HEK293 (cell line): ENCODE data around the gene PIP5K1B.

Source experiments
- CTCF ChIA-PET: fragments of 350-600 bp; formaldehyde crosslinking; extraction: SDS; loops from one replicate; lab custom pipeline; 2021; ENCODE audit warnings: antibody characterized with exemption; lab: Yijun Ruan, JAX
- POLR2A ChIA-PET: fragments of 300-600 bp; formaldehyde crosslinking; extraction: SDS; loops from one replicate; lab custom pipeline; 2020; ENCODE audit warnings: antibody characterized with exemption, inconsistent platforms; lab: Yijun Ruan, JAX
- H3K27ac ChIP-seq: fragments of 200-500 bp; sonication (Bioruptor generic); 2 replicates; pipeline ENCODE4 v1.5.1; 2014; ENCODE audit warnings: low read depth, low read length, control low read depth, inconsistent platforms; ENCODE audit errors: extremely low read depth
- H3K36me3 ChIP-seq, 2 experiments: fragments of 200-500 bp in 1 of 2; sonication (Bioruptor generic) in 1 of 2; 1 replicate in 1 of 2; 2 replicates in 1 of 2; pipeline ENCODE4 v1.5.1; 2014 to 2017; ENCODE audit warnings: inconsistent platforms in 2 of 2, low read length in 2 of 2; ENCODE audit not compliant: control insufficient read depth in 2 of 2, insufficient read depth in 1 of 2
- H3K4me1 ChIP-seq: fragments of 200-500 bp; sonication (Bioruptor generic); 2 replicates; pipeline ENCODE4 v1.5.1; 2014; ENCODE audit warnings: mild to moderate bottlenecking, low read length, inconsistent platforms; ENCODE audit not compliant: control insufficient read depth, insufficient read depth
- H3K4me3 ChIP-seq: 2 replicates; pipeline ENCODE4 v1.5.1; 2011; ENCODE audit warnings: low read depth, mild to moderate bottlenecking, control low read depth, low read length, moderate library complexity
- H3K9me3 ChIP-seq: fragments of 200-500 bp; sonication (Bioruptor generic); 2 replicates; pipeline ENCODE4 v1.5.1; 2014; ENCODE audit warnings: low read depth, low read length, inconsistent platforms; ENCODE audit not compliant: control insufficient read depth, insufficient read depth
- CTCF ChIP-seq: fragments of 450-650 bp; formaldehyde crosslinking; IDR thresholded peaks from 2 replicates; pipeline ENCODE4 v1.5.1; 2016; ENCODE audit warnings: missing biosample characterization, missing genetic modification characterization
- FEZF1 ChIP-seq: fragments of 450-650 bp; formaldehyde crosslinking; IDR thresholded peaks from 2 replicates; pipeline ENCODE4 v1.5.1; 2016; ENCODE audit warnings: missing biosample characterization, missing genetic modification characterization
- OVOL3 ChIP-seq: fragments of 450-650 bp; formaldehyde crosslinking; IDR thresholded peaks from 2 replicates; pipeline ENCODE4 v1.5.1; 2016; ENCODE audit warnings: missing biosample characterization, missing genetic modification characterization
- PRDM4 ChIP-seq: fragments of 450-650 bp; formaldehyde crosslinking; IDR thresholded peaks from 2 replicates; pipeline ENCODE4 v1.5.1; 2017; ENCODE audit warnings: missing biosample characterization, missing genetic modification characterization
- ZEB2 ChIP-seq: fragments of 450-650 bp; formaldehyde crosslinking; IDR thresholded peaks from 2 replicates; pipeline ENCODE4 v1.5.1; 2016; ENCODE audit warnings: missing biosample characterization, missing genetic modification characterization
- ZIC2 ChIP-seq: fragments of 450-650 bp; formaldehyde crosslinking; IDR thresholded peaks from 2 replicates; pipeline ENCODE4 v1.5.1; 2016; ENCODE audit warnings: missing biosample characterization, missing genetic modification characterization
- ZNF202 ChIP-seq: fragments of 450-650 bp; formaldehyde crosslinking; IDR thresholded peaks from 2 replicates; pipeline ENCODE4 v1.5.1; 2016; ENCODE audit warnings: missing biosample characterization, missing genetic modification characterization, borderline replicate concordance
- ZNF24 ChIP-seq: fragments of 450-650 bp; formaldehyde crosslinking; IDR thresholded peaks from 2 replicates; pipeline ENCODE4 v1.5.1; 2016; ENCODE audit warnings: missing biosample characterization, missing genetic modification characterization
- ZNF266 ChIP-seq: fragments of 450-650 bp; formaldehyde crosslinking; IDR thresholded peaks from 2 replicates; pipeline ENCODE4 v1.5.1; 2016; ENCODE audit warnings: missing biosample characterization, missing genetic modification characterization, low read depth
- ZNF48 ChIP-seq: fragments of 450-650 bp; formaldehyde crosslinking; IDR thresholded peaks from 2 replicates; pipeline ENCODE4 v1.5.1; 2016; ENCODE audit warnings: missing biosample characterization, missing genetic modification characterization
- ZNF560 ChIP-seq: fragments of 450-650 bp; formaldehyde crosslinking; IDR thresholded peaks from 2 replicates; pipeline ENCODE4 v1.5.1; 2017; ENCODE audit warnings: missing biosample characterization, missing genetic modification characterization, borderline replicate concordance
- ZNF645 ChIP-seq: fragments of 450-650 bp; formaldehyde crosslinking; IDR thresholded peaks from 2 replicates; pipeline ENCODE4; 2016; ENCODE audit warnings: missing biosample characterization, missing genetic modification characterization
- ZNF658 ChIP-seq: fragments of 450-650 bp; formaldehyde crosslinking; IDR thresholded peaks from 2 replicates; pipeline ENCODE4; 2016; ENCODE audit warnings: missing biosample characterization, missing genetic modification characterization
- ZNF792 ChIP-seq: fragments of 450-650 bp; formaldehyde crosslinking; IDR thresholded peaks from 2 replicates; pipeline ENCODE4 v1.5.1; 2016; ENCODE audit warnings: missing biosample characterization, missing genetic modification characterization
- ZNF837 ChIP-seq: fragments of 450-650 bp; formaldehyde crosslinking; IDR thresholded peaks from 2 replicates; pipeline ENCODE4 v1.5.1; 2016; ENCODE audit warnings: missing biosample characterization, missing genetic modification characterization
- ZSCAN30 ChIP-seq: fragments of 450-650 bp; IDR thresholded peaks from 2 replicates; pipeline ENCODE4 v1.5.1; 2018; ENCODE audit warnings: missing biosample characterization, mild to moderate bottlenecking, missing genetic modification characterization, moderate library complexity
- ZSCAN4 ChIP-seq: fragments of 450-650 bp; formaldehyde crosslinking; IDR thresholded peaks from 2 replicates; pipeline ENCODE4 v1.5.1; 2017; ENCODE audit warnings: missing biosample characterization, missing genetic modification characterization
- TF ChIP-seq, protein P1 (sequence below): fragments of 450-650 bp; formaldehyde crosslinking; IDR thresholded peaks from 2 replicates; pipeline ENCODE4 v1.5.1; 2016; ENCODE audit warnings: missing biosample characterization, missing genetic modification characterization, borderline replicate concordance
- TF ChIP-seq, protein P2 (sequence below): fragments of 450-650 bp; formaldehyde crosslinking; IDR thresholded peaks from 2 replicates; pipeline ENCODE4 v1.5.1; 2016; ENCODE audit warnings: missing biosample characterization, missing genetic modification characterization, borderline replicate concordance

Gene PIP5K1B

DNA sequence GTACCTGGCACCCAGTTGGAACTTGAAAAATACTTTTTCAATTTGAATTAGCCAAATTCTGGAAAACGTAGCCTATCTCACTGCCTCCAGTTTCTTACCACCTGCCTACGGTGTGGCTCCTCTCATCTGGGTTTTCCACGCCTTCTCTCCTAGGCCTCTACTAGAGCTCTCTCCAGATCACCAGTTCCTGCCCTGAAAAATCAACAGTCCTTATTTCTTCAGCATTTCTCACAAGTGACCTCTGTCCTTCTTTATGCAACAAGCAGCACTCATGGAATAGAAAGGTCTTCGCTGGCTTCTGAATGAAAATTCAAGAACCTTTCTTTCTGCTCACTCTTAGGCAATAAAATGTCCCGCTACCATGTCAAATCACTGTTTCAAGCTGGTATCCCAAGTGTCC lies 64.8 kb downstream of the PIP5K1B start (continued):
- TF ChIP-seq PRDM4 (tag by site-specific recombination) (no peak), ZNF202 (no peak), ZNF48 (tag by site-specific recombination) (no peak), ZNF266 (no peak), ZNF658 (no peak), CTCF (tag by site-specific recombination) (no peak), ZNF560 (tag by site-specific recombination) (no peak), ZIC2 (no peak)
- TF ChIP-seq, protein P1, sequence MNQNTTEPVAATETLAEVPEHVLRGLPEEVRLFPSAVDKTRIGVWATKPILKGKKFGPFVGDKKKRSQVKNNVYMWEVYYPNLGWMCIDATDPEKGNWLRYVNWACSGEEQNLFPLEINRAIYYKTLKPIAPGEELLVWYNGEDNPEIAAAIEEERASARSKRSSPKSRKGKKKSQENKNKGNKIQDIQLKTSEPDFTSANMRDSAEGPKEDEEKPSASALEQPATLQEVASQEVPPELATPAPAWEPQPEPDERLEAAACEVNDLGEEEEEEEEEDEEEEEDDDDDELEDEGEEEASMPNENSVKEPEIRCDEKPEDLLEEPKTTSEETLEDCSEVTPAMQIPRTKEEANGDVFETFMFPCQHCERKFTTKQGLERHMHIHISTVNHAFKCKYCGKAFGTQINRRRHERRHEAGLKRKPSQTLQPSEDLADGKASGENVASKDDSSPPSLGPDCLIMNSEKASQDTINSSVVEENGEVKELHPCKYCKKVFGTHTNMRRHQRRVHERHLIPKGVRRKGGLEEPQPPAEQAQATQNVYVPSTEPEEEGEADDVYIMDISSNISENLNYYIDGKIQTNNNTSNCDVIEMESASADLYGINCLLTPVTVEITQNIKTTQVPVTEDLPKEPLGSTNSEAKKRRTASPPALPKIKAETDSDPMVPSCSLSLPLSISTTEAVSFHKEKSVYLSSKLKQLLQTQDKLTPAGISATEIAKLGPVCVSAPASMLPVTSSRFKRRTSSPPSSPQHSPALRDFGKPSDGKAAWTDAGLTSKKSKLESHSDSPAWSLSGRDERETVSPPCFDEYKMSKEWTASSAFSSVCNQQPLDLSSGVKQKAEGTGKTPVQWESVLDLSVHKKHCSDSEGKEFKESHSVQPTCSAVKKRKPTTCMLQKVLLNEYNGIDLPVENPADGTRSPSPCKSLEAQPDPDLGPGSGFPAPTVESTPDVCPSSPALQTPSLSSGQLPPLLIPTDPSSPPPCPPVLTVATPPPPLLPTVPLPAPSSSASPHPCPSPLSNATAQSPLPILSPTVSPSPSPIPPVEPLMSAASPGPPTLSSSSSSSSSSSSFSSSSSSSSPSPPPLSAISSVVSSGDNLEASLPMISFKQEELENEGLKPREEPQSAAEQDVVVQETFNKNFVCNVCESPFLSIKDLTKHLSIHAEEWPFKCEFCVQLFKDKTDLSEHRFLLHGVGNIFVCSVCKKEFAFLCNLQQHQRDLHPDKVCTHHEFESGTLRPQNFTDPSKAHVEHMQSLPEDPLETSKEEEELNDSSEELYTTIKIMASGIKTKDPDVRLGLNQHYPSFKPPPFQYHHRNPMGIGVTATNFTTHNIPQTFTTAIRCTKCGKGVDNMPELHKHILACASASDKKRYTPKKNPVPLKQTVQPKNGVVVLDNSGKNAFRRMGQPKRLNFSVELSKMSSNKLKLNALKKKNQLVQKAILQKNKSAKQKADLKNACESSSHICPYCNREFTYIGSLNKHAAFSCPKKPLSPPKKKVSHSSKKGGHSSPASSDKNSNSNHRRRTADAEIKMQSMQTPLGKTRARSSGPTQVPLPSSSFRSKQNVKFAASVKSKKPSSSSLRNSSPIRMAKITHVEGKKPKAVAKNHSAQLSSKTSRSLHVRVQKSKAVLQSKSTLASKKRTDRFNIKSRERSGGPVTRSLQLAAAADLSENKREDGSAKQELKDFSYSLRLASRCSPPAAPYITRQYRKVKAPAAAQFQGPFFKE = no peak

DNA sequence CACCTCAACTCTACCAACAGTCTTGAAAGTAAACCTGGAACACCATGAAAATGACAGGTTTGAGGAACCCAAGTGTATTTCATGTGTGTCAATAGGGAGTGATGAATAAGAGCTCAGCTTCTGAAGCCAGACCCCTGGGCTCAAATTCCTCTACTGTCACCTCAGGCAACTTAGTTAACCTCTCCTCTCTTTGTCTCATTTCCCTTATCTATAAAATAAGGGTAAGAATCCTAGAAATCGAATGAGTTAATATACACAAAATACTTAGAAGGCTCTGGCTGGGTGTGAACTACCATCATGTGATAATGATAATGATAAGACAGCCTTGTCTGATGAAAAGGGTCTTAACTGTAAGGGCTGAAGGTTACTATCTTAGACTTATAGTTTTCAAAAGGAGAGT lies 66.3 kb downstream of the PIP5K1B start:
- Histone ChIP-seq H3K4me1 (no peaks in the 10 kb centered on the region), H3K36me3 (no peaks in the 10 kb centered on the region), H3K27ac (no peak overlapping the region), H3K9me3 (no peaks in the 10 kb centered on the region), H3K4me3 (no peak overlapping the region)
- POLR2A ChIA-PET = interaction anchor here (1.4 kb wide), 1 partner anchor 8 kb away, joined by 4 read pairs; a partner anchor contains a TSS
- CTCF ChIA-PET = interaction anchor here (0.6 kb wide), 1 partner anchor 504 kb away, joined by 3 read pairs; no protein-coding TSS in a partner anchor
- no peak for TF ChIP-seq FEZF1 (tag by site-specific recombination)
- TF ChIP-seq ZNF837 (tag by site-specific recombination) = no peak
- no peak for TF ChIP-seq ZEB2 (tag by site-specific recombination)
- TF ChIP-seq ZNF792 (tag by site-specific recombination) = no peak
- TF ChIP-seq, protein P2, sequence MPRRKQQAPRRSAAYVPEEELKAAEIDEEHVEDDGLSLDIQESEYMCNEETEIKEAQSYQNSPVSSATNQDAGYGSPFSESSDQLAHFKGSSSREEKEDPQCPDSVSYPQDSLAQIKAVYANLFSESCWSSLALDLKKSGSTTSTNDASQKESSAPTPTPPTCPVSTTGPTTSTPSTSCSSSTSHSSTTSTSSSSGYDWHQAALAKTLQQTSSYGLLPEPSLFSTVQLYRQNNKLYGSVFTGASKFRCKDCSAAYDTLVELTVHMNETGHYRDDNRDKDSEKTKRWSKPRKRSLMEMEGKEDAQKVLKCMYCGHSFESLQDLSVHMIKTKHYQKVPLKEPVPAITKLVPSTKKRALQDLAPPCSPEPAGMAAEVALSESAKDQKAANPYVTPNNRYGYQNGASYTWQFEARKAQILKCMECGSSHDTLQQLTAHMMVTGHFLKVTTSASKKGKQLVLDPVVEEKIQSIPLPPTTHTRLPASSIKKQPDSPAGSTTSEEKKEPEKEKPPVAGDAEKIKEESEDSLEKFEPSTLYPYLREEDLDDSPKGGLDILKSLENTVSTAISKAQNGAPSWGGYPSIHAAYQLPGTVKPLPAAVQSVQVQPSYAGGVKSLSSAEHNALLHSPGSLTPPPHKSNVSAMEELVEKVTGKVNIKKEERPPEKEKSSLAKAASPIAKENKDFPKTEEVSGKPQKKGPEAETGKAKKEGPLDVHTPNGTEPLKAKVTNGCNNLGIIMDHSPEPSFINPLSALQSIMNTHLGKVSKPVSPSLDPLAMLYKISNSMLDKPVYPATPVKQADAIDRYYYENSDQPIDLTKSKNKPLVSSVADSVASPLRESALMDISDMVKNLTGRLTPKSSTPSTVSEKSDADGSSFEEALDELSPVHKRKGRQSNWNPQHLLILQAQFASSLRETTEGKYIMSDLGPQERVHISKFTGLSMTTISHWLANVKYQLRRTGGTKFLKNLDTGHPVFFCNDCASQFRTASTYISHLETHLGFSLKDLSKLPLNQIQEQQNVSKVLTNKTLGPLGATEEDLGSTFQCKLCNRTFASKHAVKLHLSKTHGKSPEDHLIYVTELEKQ (tag by site-specific recombination) = no peak
- no peak for TF ChIP-seq ZNF24
- no peak for TF ChIP-seq ZSCAN30 (tag by site-specific recombination)
- no peak for TF ChIP-seq OVOL3
- TF ChIP-seq ZNF645 (tag by site-specific recombination) = no peak
- TF ChIP-seq ZSCAN4 (tag by site-specific recombination) = no peak
